ENCODE results near the gene GIMAP1. TPM values are rescaled to one million over a fixed set of nuclear protein-coding genes. Genes with fewer than 3 reads are reported as not detected.
"Not testable (repeated sequence)": the region's sequence is repeated elsewhere in the genome, so short reads cannot be mapped to it uniquely, and the experiment has no call there.

The GIMAP1 gene
- total and polyA plus RNA-seq, 4 donors: 4.6 to 10.0 (median 7.6) TPM

- DNase-seq: no peak
- peak overlapping the region in 1 of 2 donors; percentile 23 for H3K9ac ChIP-seq (ENCODE audit: insufficient read depth in 1 of 2, low read length in 2 of 2)
- H3K4me3 ChIP-seq: no peak overlapping the region
- WGBS, 2 donors: 49 to 50% methylated on average over 2 of the region's 2 CpGs
- H3K4me1 ChIP-seq (ENCODE audit: control insufficient read depth in 5 of 5, insufficient read depth in 5 of 5, low read length in 5 of 5): peaks cover 0 to 13% (median 0%) of the 10 kb centered on the region in 5 donors
- H3K9me3 ChIP-seq (ENCODE audit: control insufficient read depth in 4 of 4, insufficient read depth in 3 of 4, low read length in 3 of 4): no peaks in the 10 kb centered on the region
- no peaks in the 10 kb centered on the region for H3K27me3 ChIP-seq (ENCODE audit: control insufficient read depth in 3 of 3, insufficient read depth in 3 of 3, low read length in 2 of 3)
- peak overlapping the region; percentile 17 to 45 for H3K27ac ChIP-seq (ENCODE audit: low read depth in 1 of 2, low read length in 1 of 2)
- ATAC-seq (ENCODE audit: insufficient read depth, low FRiP score): no peak
- no peaks in the 10 kb centered on the region for H3K36me3 ChIP-seq (ENCODE audit: control insufficient read depth in 4 of 4, insufficient read depth in 4 of 4, low read length in 4 of 4)
- TF ChIP-seq CTCF (IDR thresholded peaks at IDR 0.05; ENCODE audit: control extremely low read depth, extremely low read depth): no peak
These were observed 40.7 kb upstream of the GIMAP1 start for GRCh38 chr7:150675714-150676113.

- not testable (repeated sequence) for H3K27ac ChIP-seq (ENCODE audit: low read depth in 1 of 2, low read length in 1 of 2); ATAC-seq (ENCODE audit: insufficient read depth, low FRiP score); H3K36me3 ChIP-seq (ENCODE audit: control insufficient read depth in 4 of 4, insufficient read depth in 4 of 4, low read length in 4 of 4); H3K4me3 ChIP-seq; H3K27me3 ChIP-seq (ENCODE audit: control insufficient read depth in 3 of 3, insufficient read depth in 3 of 3, low read length in 2 of 3); H3K9ac ChIP-seq (ENCODE audit: insufficient read depth in 1 of 2, low read length in 2 of 2); H3K9me3 ChIP-seq (ENCODE audit: control insufficient read depth in 4 of 4, insufficient read depth in 3 of 4, low read length in 3 of 4)
- H3K4me1 ChIP-seq (ENCODE audit: control insufficient read depth in 5 of 5, insufficient read depth in 5 of 5, low read length in 5 of 5): peaks cover 0 to 13% (median 0%) of the 10 kb centered on the region in 5 donors
- peak in 2 of 3 donors; percentile 11 to 14 for DNase-seq
These were observed 40.1 kb upstream of the GIMAP1 start for GRCh38 chr7:150676276-150676675.

GRCh38 chr7:150676854-150677253, 39.6 kb upstream of the GIMAP1 start:
- not testable (repeated sequence) for H3K27me3 ChIP-seq (ENCODE audit: control insufficient read depth in 3 of 3, insufficient read depth in 3 of 3, low read length in 2 of 3); H3K9me3 ChIP-seq (ENCODE audit: control insufficient read depth in 4 of 4, insufficient read depth in 3 of 4, low read length in 3 of 4); H3K27ac ChIP-seq (ENCODE audit: low read depth in 1 of 2, low read length in 1 of 2); H3K4me3 ChIP-seq; H3K36me3 ChIP-seq (ENCODE audit: control insufficient read depth in 4 of 4, insufficient read depth in 4 of 4, low read length in 4 of 4); H3K9ac ChIP-seq (ENCODE audit: insufficient read depth in 1 of 2, low read length in 2 of 2)
- 10 to 26% methylated on average over 3 of the region's 3 CpGs for WGBS, 2 donors
- ATAC-seq (ENCODE audit: insufficient read depth, low FRiP score) (peak; percentile 11), DNase-seq (peak in 2 of 3 donors; percentile 46 to 62)
- H3K4me1 ChIP-seq (ENCODE audit: control insufficient read depth in 5 of 5, insufficient read depth in 5 of 5, low read length in 5 of 5): peaks cover 0 to 13% (median 0%) of the 10 kb centered on the region in 5 donors

- WGBS, 2 donors: 84 to 91% methylated on average over 11 of the region's 11 CpGs
- not testable (repeated sequence) for H3K9ac ChIP-seq (ENCODE audit: insufficient read depth in 1 of 2, low read length in 2 of 2); H3K9me3 ChIP-seq (ENCODE audit: control insufficient read depth in 4 of 4, insufficient read depth in 3 of 4, low read length in 3 of 4); H3K27me3 ChIP-seq (ENCODE audit: control insufficient read depth in 3 of 3, insufficient read depth in 3 of 3, low read length in 2 of 3); DNase-seq; ATAC-seq (ENCODE audit: insufficient read depth, low FRiP score); H3K27ac ChIP-seq (ENCODE audit: low read depth in 1 of 2, low read length in 1 of 2); H3K36me3 ChIP-seq (ENCODE audit: control insufficient read depth in 4 of 4, insufficient read depth in 4 of 4, low read length in 4 of 4); H3K4me3 ChIP-seq
- peaks cover 0 to 13% (median 0%) of the 10 kb centered on the region in 5 donors for H3K4me1 ChIP-seq (ENCODE audit: control insufficient read depth in 5 of 5, insufficient read depth in 5 of 5, low read length in 5 of 5)
These were observed 37.8 kb upstream of the GIMAP1 start for GRCh38 chr7:150678601-150679000.

GRCh38 chr7:150680364-150680763, 36.0 kb upstream of the GIMAP1 start:
- not testable (repeated sequence) for H3K9ac ChIP-seq (ENCODE audit: insufficient read depth in 1 of 2, low read length in 2 of 2); H3K27ac ChIP-seq (ENCODE audit: low read depth in 1 of 2, low read length in 1 of 2); DNase-seq; H3K36me3 ChIP-seq (ENCODE audit: control insufficient read depth in 4 of 4, insufficient read depth in 4 of 4, low read length in 4 of 4); ATAC-seq (ENCODE audit: insufficient read depth, low FRiP score); H3K9me3 ChIP-seq (ENCODE audit: control insufficient read depth in 4 of 4, insufficient read depth in 3 of 4, low read length in 3 of 4); H3K27me3 ChIP-seq (ENCODE audit: control insufficient read depth in 3 of 3, insufficient read depth in 3 of 3, low read length in 2 of 3); H3K4me3 ChIP-seq
- 83 to 86% methylated on average over 1 to 2 of the region's 2 CpGs for WGBS, 2 donors
- H3K4me1 ChIP-seq (ENCODE audit: control insufficient read depth in 5 of 5, insufficient read depth in 5 of 5, low read length in 5 of 5): peaks cover 0 to 17% (median 2%) of the 10 kb centered on the region in 5 donors

Data from lung (tissue), 12 donors.